CD1c-positive myeloid dendritic cell (primary cell): ENCODE data around the gene SLC35E2B.
A peak's percentile ranks its signal among the peaks of the same experiment; 100 is the strongest.
"Not testable (repeated sequence)": the region's sequence is repeated elsewhere in the genome, so short reads cannot be mapped to it uniquely, and the experiment has no call there.

Source experiments
- DNase-seq: peaks from one replicate; pipeline ENCODE4 v3.0.0-alpha.2; 2016; ENCODE audit errors: extremely low spot score

Gene SLC35E2B

DNA sequence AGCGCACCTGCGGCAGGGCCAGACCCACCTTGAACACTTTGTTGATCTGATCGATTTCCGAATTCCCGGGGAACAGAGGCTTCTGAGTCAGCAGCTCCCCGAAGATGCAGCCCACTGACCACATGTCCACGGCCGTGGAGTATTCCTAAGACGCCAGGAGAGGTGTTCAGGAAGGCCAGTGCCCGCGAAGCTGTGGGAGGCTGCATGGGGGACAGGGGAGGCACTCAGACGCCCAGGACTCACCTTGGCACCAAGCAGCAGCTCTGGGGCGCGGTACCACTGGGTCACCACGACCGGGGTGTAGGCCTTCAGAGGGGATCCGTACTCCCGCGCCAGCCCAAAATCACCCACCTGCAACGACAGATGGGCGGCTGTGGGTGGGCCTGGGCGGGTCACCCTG lies 11.2 kb upstream of the SLC35E2B start:
- DNase-seq: no peak

DNA sequence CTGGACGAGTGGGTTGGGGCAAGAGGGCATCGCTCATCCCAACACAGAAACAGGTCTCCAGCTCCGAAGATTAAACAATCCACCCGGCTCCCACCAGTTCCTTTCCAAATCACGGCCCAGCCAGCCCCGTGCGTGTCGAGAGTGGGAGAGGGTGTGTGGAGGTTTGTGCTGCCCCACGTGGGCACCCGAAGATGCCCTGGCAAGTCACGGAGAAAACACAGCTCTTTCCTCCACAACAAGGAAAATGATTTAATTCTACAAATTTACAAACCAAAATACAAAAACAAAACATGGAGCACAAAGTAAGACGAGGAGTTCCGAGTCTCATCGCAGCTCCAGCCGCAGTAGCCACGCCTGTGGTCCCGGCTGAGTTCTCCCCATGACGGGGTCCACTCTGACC lies 9.9 kb upstream of the SLC35E2B start:
- DNase-seq: not testable (repeated sequence)

DNA sequence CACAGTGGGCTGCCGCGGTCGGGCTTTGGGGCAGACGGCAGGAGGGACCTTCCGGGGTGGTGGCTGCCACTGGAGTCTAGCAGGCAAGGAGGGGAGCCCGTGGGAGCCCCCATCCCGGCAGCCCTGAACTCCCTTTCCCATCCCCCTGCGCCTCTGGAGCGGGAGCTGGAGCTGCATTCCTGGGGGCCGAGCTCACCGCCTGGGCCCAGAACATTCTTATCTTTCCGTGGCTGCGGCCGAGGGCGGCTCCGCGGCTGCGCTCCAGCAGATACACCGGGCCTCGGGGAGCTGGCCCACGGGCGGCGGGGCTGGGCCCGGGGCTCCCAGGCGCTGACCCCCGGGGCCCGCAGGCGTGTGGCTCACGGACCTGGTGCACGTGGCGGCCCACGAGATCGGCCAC lies 8.0 kb upstream of the SLC35E2B start:
- DNase-seq: not testable (repeated sequence)

DNA sequence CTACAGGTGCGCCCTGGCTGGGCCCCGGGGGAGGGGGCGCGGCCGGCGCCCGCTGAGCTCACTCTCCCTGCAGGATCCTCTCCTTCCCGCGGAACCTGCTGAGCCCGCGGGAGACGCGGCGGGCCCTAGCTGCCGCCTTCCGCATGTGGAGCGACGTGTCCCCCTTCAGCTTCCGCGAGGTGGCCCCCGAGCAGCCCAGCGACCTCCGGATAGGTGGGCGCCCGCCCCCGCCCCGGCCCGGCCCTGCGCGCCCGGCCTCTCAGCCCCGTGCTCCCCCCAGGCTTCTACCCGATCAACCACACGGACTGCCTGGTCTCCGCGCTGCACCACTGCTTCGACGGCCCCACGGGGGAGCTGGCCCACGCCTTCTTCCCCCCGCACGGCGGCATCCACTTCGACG lies 7.5 kb upstream of the SLC35E2B start:
- not testable (repeated sequence) for DNase-seq

DNA sequence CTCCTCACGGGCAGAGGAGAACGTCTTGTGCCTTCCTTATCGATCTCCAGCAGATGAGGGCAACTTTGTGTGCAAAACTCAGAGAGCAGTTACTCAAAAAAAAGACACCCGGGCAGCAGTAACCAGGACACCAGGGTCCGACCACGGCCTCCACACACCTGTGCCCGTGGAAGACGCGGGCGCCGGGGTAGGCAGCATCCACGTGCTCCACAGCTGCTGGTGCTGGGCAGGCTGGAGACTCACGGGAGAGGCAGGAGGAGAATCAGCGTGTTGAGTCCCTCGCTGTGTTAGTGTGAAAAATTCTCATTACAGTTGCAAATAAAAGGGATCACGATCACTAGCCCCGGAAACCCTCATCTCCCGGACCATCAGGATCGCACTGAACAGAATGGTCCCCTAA lies 6.5 kb upstream of the SLC35E2B start:
- not testable (repeated sequence) for DNase-seq

DNA sequence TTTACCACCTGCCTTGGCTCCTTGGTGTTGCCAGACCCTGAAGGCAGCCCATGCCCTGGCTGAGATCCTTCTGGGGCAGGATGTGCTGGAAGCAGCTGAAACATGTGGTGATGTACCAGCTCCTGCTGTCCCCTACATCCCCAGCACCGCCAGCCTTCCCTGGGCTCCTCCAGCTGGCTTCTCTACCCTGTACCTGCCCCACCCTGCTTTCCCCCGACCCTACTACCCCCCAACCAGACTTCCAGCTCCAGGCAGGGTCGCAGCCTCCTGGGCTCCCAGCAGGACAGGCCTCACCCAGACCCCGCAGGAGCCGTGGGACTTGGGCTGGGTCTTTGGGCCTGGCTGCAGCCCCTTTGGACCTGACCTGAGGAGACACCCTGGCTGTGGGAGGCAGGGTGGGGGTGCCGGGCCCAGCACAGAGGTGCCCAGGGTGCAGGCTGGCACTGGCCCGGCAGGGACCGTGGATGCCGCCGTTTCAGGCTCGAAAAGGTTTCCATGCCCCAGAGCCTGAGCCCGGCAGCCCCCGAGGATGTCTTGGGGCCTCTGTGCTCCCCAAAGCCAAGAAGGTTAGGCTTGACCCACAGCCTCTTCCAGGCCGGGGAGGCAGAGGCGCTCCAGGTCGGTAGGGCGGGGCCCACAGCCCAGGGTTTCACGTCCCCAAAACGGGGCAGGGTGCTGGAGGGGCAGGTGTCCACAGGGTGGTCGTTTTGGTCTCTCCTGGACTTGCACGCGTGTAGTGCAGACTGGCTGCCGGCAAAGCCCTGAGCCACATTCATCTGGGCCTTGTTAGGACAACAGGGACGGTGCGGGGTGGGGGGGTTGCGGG lies 5.0 kb upstream of the SLC35E2B start:
- DNase-seq: not testable (repeated sequence)

DNA sequence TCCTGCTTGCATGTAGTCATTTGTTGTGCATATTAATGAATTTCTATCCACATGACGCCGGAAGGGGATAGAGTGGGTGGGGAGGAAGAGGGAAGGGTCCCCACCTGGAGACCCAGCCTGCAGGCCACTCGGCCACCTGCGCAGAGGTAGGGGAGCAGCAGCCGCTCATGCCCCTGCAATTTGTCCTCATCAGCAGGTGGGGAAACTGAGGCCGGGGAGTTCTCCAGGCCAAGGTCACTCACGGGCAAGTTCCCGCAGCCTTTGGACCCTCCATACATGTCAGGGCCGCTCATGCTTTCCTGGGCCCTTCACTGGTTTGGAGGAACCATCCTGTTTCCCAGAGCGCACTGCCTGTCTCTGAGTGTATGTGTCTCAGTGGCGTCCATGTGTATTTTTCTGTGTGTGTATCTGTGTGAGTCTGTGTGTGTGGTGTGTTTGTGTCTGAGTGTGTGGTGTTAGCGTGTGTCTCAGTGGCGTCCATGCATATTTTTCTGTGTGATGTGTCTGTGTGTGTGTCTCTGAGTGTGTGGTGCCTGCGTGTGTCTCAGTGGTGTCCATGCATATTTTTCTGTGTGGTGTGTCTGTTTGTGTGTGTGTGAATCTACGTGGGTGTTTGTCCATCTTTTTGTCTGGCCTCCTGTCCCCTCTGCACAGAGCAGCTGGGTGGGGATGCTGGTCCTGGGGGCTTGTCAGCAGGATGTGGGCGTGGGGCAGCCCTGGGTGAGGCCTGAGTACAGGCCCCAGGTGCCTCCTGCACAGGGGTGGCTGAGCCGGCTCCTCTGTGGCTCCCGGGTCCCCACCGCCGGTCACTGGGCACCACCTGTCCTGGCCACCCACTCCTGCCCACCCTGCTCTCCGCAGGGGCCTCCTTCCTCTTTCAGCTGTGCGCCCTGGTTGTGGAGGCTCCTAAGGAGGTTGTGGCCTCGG lies 4.1 kb upstream of the SLC35E2B start:
- DNase-seq: not testable (repeated sequence)

DNA sequence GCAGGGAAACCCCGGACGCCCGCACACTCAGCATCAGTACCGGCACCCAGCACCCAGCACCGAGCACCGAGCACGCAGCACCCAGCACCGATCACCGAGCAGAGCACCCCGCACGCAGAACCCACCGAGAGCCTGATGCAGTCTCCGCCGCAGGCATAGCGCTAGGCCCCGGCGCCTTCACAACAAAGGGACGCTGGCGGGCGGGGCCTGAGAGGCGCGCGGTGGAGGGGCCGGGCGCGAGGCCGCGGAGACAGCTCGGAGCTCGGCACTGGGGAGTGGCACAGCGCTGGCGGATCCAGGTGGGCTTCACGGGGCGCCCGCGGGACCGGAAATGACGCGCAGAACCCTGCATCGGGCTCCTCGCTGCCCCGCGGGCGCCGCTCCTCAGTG lies 276 bp downstream of the SLC35E2B start:
- DNase-seq: peak; percentile 69

DNA sequence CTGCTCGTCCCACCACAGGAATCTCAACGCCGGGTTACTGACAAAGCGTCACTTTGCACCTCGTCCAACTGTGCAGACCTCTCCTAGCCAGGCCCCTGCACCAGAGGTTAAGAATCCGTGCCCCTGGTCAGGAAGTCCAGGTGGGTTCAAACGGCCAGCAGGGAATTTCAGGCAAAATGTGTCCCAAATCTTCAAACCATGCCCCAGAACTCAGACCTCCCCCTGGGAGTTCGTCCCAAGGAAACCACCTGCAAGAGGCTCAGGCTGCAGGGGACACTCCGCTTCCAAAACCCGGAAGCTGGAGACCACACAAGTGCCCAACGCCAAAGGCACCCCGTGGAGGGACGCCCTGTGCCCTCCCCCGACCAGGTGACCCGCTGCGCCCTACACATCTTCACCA lies 1.2 kb downstream of the SLC35E2B start:
- not testable (repeated sequence) for DNase-seq

DNA sequence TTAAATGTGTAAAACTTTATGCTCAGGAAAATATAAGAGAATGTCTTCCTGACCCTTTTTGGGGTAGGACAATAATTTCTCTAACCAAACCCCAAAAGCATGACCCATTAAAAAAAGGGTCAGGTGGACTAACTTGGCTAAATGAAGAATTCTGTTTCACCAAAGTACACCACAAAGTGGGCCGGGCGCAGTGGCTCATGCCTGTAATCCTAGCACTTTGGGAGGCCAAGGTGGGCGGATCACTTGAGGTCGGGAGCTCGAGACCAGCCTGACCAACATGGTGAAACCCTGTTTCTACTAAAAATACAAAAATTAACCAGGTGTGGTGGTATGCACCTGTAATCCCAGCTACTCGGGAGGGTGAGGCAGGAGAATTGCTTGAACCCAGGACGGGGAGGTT lies 3.1 kb downstream of the SLC35E2B start:
- DNase-seq: not testable (repeated sequence)

DNA sequence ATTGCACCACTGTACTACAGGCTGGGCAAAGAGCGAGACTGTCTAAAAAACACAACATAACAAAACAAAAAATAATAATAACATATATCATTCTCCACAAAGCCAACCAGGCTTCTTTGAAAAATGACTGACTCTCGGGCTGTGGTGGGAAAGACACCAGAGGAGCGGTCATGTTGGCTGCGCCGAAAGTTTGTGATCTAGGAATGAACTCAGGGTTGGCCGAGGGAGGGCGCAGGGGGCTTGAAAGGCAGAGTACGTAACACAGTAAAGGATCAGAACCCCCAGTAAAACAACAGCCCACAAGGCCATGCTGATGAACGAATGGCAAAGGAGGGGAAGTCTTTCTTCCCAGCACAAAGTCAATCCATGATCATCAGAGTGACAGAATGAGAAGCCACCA lies 4.7 kb downstream of the SLC35E2B start:
- no peak for DNase-seq

DNA sequence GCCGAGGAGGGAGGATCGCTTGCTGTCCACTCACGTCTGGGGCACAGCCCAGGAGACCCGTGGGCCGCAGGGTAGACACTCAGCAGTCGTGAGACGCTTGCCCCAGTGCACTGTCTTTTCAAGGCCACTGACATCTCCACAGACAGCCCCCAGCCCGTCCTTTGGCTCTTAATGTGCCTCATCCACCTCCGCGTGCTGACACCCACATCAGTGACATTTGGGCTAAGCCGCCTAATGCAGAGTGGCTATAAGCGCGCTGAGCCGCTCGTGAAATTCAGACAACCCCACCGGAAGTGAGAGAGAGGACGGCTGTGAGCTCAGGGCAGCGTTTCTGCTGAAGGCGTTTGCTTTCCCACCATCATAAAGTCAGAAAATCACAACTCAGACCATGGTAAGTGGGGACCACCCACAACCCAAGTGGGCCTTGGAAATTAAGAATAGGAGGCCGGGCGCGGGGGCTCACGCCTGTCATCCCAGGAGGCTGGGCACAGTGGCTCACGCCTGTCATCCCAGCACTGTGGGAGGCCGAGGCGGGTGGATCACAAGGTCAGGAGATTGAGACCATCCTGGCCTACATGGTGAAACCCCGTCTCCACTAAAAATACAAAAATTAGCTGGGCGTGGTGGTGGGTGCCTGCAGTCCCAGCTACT lies 8.4 kb downstream of the SLC35E2B start:
- no peak for DNase-seq

DNA sequence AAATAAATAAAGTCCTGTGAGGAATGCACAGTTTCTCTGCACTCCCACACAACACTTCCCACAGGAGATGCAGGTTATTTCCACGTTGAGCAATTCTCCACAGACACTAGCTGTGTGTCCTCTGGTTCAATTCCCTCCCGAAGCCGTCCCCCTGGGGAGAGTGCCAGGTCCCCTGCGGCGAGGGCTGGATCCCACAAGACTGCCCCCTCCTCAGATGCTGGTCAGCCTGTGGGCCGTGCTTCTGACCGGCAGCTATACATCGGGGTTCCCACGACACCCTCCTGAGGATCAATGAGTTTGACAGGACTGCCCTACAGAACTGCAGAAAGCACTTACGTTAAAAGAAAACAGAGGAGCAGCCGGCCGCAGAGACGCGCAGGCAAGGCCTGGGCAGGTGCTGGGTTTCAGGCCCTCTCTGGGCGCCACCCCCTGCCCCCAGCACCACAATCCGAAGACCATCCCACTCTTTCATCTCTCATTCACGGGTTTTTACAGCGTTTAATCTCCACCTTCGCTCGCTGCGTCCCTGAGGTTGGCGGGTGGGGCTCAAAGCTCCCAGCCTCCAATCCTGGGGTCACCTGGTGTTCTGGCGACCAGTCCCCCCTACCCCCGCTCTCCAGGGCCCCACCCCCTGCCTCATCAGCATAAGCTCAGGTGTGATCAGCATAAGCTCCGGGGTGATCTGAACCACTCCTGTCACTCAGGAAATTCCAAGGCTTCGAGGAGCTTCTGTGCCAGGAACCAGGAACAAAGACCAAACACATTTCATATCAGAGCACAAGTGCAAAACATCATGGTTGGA lies 9.3 kb downstream of the SLC35E2B start:
- no peak for DNase-seq

DNA sequence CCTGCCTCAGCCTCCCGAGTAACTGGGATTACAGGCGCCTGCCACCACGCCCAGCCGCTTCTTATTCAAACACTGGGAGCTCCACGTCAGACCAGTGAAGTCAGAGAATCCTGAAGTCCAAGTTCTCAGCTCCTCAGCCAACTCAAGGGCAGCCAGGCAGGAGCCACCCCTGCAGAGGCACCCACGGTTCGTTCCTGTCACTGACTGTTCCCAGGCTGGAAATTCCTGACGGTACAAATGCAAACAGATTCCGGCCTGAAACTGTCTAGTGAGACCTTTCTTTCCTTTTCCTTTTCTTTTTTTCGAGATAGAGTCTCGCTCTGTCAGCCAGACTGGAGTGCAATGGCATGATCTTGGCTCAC lies 11.7 kb downstream of the SLC35E2B start:
- no peak for DNase-seq

DNA sequence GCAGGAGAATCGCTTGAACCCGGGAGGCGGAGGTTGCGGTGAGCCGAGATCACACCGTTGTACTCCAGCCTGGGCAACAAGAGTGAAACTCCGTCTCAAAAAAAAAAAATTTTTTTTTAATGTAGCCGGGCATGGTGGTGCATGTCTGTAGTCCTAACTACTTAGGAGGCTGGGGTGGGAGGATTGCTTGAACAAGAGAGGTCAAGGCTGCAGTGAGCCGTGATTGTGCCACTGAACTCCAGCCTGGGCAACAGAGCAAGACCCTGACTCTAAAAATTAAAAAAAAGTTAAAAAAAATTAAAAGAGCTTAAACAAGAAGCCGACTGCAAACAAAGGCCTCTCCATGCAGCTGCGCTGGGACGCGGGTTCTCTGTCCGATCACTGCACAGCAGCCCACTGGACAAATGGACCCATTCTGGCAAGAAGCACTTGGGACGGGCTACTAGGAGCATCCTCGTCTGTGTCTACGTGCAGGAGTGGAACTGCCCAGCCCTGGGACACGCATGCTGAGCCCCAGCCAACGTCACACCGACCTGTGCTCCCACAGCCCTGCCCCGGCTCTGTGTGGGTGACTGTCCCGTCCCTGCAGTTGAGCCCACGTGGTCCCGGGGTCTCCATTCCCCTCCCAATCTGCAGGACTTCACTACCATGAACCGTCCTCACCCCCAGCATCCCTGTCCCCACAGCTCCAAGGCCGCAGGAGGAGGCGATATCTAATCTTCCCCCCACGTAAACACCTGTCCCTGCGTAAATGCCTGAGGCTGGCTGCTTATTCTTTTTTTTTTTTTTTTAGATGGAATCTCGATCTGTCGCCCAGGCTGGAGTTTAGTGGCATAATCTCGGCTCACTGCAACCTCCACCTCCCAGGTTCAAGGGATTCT lies 12.3 kb downstream of the SLC35E2B start:
- no peak for DNase-seq

DNA sequence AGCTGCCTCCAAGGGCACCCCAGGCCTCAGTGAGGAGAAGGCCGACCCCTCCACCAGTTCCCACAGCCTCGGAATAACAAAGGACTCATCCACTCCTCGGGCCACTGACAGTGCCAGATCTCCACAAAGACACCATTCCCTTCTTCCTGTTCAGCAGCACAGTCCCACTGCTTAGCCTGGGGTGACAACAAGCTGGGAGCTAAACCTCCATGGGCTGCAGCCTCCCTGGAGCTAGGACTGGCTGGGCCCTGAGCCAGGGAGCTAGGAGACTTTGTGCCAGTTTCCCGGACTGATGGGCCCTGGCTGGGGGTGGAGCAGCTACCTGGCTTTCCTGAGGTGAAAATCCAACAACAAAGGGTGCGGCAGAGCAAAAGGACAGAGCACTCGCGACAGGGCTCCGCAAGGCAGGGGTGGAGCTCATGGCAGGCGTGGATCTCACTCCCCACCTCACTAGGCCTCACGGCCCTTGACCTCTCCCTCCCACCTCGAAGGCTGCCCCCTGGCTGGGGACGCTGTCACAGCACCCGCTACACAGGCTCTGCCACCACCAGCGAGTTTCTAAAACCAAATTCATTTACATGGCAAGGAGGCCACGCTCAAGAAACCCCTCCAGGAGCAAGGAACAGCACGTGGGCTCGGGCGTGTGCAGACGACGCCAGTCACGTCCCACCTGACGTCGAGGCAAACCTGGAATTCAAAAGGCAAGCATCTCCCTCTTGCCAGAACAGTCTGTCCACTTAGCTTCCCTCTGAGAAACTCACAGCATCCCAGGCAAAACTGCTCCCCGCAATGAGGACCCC lies 13.8 kb downstream of the SLC35E2B start:
- no peak for DNase-seq

DNA sequence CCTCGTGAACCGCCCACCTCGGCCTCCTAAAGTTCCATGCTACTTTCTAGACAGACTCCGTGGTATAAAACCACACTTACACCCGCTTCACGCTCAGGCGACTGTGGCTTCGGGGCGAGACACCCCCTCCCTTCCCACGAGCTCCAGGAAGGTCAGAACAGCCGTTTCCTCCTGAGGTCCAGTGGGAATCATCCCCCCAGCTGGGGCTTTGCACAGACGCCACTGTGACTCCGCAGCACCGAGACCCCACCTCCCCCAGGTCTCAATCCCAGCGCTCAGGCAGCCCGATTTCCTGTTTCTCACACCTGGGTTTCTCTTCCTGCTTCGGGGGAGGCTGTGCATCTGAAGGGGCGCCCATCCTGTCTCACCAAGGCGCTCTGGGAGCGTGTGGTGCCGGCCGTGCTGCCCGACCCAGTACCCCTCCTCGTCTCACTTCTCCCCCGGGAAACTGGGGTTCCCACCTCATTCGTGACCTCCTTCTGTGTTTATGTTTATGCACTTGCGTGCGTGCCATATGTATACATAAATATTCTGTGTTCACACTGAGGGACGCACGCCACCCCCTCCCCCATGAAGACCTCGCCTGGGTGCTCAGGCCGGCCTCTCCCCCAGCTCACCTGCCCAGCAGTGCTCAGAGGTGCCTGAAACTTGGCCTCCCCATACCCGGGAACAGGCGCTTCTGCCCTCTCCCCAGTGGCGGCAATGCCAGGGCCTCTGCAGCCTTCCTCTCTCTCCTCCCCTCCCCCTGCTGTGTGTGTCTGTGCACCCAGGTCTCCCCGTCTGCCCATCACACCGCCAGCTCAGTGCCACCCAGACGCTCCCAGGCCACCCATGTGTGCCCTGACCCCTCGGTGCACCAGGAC lies 14.6 kb downstream of the SLC35E2B start:
- no peak for DNase-seq

DNA sequence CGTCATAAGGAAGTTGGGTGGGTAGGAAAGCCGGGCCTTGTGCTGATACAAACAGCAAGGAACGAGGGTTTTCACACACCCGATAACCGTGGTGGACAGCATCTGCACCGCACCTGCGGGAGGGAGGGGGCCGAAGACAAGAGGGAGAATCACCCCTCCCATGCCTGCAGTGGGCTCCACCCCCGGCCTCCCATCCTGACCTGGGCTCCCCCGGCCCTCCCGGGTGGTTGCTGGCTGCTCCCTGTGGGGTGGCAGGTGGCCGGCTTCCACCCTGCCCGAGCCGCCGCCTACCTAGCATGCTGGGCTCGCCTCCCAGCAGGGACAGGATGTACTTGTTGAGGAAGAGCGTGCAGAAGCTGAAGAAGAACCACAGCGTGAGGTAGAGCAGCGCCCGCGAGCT lies 16.5 kb downstream of the SLC35E2B start:
- DNase-seq: not testable (repeated sequence)

DNA sequence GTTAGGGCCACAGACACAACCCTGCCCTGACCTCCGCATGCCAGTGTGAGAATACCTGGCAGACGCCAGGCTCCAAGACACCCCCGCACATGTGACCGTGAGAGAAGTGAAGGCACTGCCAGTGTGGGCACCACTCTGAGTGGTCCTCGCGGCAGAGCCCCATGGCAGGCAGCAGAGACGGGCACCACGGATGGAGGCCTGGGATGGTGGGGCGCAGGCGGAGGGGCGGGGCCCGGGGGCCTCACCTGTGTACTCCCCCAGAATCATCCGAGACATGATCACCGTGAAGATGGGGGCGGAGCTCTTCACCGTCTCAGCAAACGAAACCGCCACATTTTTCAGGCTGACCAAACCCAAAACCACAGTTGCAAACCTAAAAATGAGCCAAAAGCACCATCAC lies 17.4 kb downstream of the SLC35E2B start:
- DNase-seq: not testable (repeated sequence)
